ENCODE measurements around the gene C22orf23. TPM values are rescaled to one million over a fixed set of nuclear protein-coding genes. Genes with fewer than 3 reads are reported as not detected.

C22orf23 gene
- total and polyA plus RNA-seq, 9 of the 15 experiments (the other 6 are each of a cell fraction or from before 2014, with no cell fraction given) = 0.25 to 1.0 (median 0.53) TPM

DNA sequence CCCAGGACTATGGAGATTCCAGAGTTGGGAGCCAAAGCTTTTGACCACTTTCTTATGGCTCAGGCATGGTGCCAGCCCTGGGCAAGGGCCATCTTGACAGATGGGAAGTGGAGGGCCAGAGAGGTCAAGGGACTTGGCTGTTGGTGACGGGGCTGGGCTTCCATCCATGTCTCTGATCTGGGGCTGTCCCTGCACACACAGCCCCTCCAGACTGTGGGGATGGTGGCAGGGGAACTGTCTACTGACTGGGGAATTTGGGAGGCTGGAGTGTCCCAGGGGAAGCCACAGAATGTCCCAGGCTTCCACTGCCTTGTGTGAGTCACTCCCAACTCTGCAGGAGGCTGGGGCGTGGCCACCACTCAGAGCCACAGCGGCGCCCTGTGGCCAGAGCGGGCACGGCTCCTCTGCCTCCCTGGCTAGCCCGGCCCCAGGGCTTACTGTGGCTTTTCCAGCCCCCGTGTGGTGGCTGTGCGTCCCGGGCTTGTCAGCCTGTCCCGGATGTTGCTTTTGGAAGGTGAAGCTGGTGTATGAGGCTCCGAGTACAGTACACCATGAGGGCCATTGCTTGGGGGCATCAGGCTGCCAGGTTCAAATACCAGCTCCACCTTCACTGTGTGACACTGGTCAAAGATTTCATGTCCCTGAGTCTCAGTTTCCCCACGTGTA, 19.6 kb downstream of the C22orf23 start (continued):
- TF ChIP-seq, protein P1, sequence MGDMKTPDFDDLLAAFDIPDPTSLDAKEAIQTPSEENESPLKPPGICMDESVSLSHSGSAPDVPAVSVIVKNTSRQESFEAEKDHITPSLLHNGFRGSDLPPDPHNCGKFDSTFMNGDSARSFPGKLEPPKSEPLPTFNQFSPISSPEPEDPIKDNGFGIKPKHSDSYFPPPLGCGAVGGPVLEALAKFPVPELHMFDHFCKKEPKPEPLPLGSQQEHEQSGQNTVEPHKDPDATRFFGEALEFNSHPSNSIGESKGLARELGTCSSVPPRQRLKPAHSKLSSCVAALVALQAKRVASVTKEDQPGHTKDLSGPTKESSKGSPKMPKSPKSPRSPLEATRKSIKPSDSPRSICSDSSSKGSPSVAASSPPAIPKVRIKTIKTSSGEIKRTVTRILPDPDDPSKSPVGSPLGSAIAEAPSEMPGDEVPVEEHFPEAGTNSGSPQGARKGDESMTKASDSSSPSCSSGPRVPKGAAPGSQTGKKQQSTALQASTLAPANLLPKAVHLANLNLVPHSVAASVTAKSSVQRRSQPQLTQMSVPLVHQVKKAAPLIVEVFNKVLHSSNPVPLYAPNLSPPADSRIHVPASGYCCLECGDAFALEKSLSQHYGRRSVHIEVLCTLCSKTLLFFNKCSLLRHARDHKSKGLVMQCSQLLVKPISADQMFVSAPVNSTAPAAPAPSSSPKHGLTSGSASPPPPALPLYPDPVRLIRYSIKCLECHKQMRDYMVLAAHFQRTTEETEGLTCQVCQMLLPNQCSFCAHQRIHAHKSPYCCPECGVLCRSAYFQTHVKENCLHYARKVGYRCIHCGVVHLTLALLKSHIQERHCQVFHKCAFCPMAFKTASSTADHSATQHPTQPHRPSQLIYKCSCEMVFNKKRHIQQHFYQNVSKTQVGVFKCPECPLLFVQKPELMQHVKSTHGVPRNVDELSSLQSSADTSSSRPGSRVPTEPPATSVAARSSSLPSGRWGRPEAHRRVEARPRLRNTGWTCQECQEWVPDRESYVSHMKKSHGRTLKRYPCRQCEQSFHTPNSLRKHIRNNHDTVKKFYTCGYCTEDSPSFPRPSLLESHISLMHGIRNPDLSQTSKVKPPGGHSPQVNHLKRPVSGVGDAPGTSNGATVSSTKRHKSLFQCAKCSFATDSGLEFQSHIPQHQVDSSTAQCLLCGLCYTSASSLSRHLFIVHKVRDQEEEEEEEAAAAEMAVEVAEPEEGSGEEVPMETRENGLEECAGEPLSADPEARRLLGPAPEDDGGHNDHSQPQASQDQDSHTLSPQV (IDR thresholded peaks at IDR 0.05) = 0 out of 2 replicates have a peak, but pooled peaks have one; percentile 59
- TF ChIP-seq SMC3 (conservative IDR thresholded peaks at IDR 0.05; ENCODE audit: insufficient read depth, low read depth, low read length) (peak; percentile 79), ZNF699 (CRISPR knock-in tag; IDR thresholded peaks at IDR 0.05; ENCODE audit: insufficient replicate concordance) (no peak), FOXM1 (IDR thresholded peaks at IDR 0.05; ENCODE audit: low read depth) (no peak), FOXM1 (CRISPR knock-in tag; IDR thresholded peaks at IDR 0.05; ENCODE audit: low read depth) (0 out of 2 replicates have a peak, but pooled peaks have one; percentile 53), ZNF121 (CRISPR knock-in tag; conservative IDR thresholded peaks at IDR 0.05) (no peak), ZNF12 (CRISPR knock-in tag; IDR thresholded peaks at IDR 0.05) (no peak)

All from K562 (cell line).